AG08396 (cell line): ENCODE data around the gene SSC5D.
"Not testable (repeated sequence)": the region's sequence is repeated elsewhere in the genome, so short reads cannot be mapped to it uniquely, and the experiment has no call there.

Experiments used
- DNase-seq: peaks from one replicate; pipeline ENCODE4 v3.0.0; 2012; ENCODE audit warnings: low spot score, mixed read lengths

Gene SSC5D

GRCh38 chr19:55486971-55487923, 989 bp upstream of the SSC5D start:
- peak; percentile 94 for DNase-seq

GRCh38 chr19:55488986-55489710, 912 bp downstream of the SSC5D start:
- peak; percentile 72 for DNase-seq

- DNase-seq, result no peak
Measured at GRCh38 chr19:55489711-55490477, 1.7 kb downstream of the SSC5D start.

GRCh38 chr19:55490478-55491432, 2.5 kb downstream of the SSC5D start:
- DNase-seq, result no peak

GRCh38 chr19:55491546-55492360, 3.5 kb downstream of the SSC5D start:
- DNase-seq, result no peak

- DNase-seq, result no peak
Measured at GRCh38 chr19:55492362-55492944, 4.2 kb downstream of the SSC5D start.

GRCh38 chr19:55493052-55493644, 4.9 kb downstream of the SSC5D start:
- DNase-seq, result peak; percentile 52

- no peak for DNase-seq
Measured at GRCh38 chr19:55493645-55494171, 5.5 kb downstream of the SSC5D start.

- peak; percentile 81 for DNase-seq
Measured at GRCh38 chr19:55494172-55494761, 6.0 kb downstream of the SSC5D start.

GRCh38 chr19:55495646-55496349, 7.6 kb downstream of the SSC5D start:
- DNase-seq, result no peak

- DNase-seq, result not testable (repeated sequence)
Measured at GRCh38 chr19:55496820-55497219, 8.6 kb downstream of the SSC5D start.

GRCh38 chr19:55497763-55498162, 9.5 kb downstream of the SSC5D start:
- no peak for DNase-seq

GRCh38 chr19:55498246-55498840, 10.1 kb downstream of the SSC5D start:
- no peak for DNase-seq

- DNase-seq, result no peak
Measured at GRCh38 chr19:55500368-55500952, 12.2 kb downstream of the SSC5D start.

GRCh38 chr19:55502197-55502952, 14.1 kb downstream of the SSC5D start:
- no peak for DNase-seq

GRCh38 chr19:55503157-55503501, 14.9 kb downstream of the SSC5D start:
- no peak for DNase-seq
